GOT3 (cell line): ENCODE measurements around the gene GDF2.

Source experiments
- DNase-seq: peaks from one replicate; lab custom pipeline; 2025; ENCODE audit warnings: mixed read lengths; lab: John Stamatoyannopoulos, UW

The GDF2 gene

GRCh38 chr10:47322300-47323061 is at the start of gene GDF2:
Gene GDF2, plus strand, starts transcription at chr10:47322454. Its CDS starts 215 bp downstream, at chr10:47322669.
- DNase-seq: no peak

GRCh38 chr10:47276071-47276470 is 46.2 kb upstream of the GDF2 start:
- DNase-seq: no peak

- DNase-seq: no peak
Measured at GRCh38 chr10:47276576-47277351, 45.5 kb upstream of the GDF2 start.

- DNase-seq: no peak
Measured at GRCh38 chr10:47277352-47278151, 44.7 kb upstream of the GDF2 start.

- DNase-seq: no peak
Measured at GRCh38 chr10:47278152-47278473, 44.1 kb upstream of the GDF2 start.

GRCh38 chr10:47278720-47279119 is 43.5 kb upstream of the GDF2 start:
- no peak for DNase-seq

GRCh38 chr10:47279276-47279675 is 43.0 kb upstream of the GDF2 start:
- no peak for DNase-seq

GRCh38 chr10:47282005-47282656 is 40.1 kb upstream of the GDF2 start:
- no peak for DNase-seq

GRCh38 chr10:47282657-47283018 is 39.6 kb upstream of the GDF2 start:
- DNase-seq: no peak

- no peak for DNase-seq
Measured at GRCh38 chr10:47283101-47283630, 39.1 kb upstream of the GDF2 start.

- no peak for DNase-seq
Measured at GRCh38 chr10:47283848-47284247, 38.4 kb upstream of the GDF2 start.

- no peak for DNase-seq
Measured at GRCh38 chr10:47285381-47286115, 36.7 kb upstream of the GDF2 start.

- DNase-seq: no peak
Measured at GRCh38 chr10:47286116-47286505, 36.1 kb upstream of the GDF2 start.

- DNase-seq: no peak
Measured at GRCh38 chr10:47286591-47287315, 35.5 kb upstream of the GDF2 start.

GRCh38 chr10:47287365-47287802 is 34.9 kb upstream of the GDF2 start:
- DNase-seq: no peak

GRCh38 chr10:47287805-47288204 is 34.4 kb upstream of the GDF2 start:
- no peak for DNase-seq

- DNase-seq: no peak
Measured at GRCh38 chr10:47288236-47288635, 34.0 kb upstream of the GDF2 start.

- no peak for DNase-seq
Measured at GRCh38 chr10:47288916-47289495, 33.2 kb upstream of the GDF2 start.

- no peak for DNase-seq
Measured at GRCh38 chr10:47289921-47290320, 32.3 kb upstream of the GDF2 start.

- DNase-seq: no peak
Measured at GRCh38 chr10:47290338-47290737, 31.9 kb upstream of the GDF2 start.
